SK-N-SH (cell line): ENCODE data around the gene KCNE1. TPM values are rescaled to one million over a fixed set of nuclear protein-coding genes. Genes with fewer than 3 reads are reported as not detected.

Experiments
- CTCF ChIA-PET: fragments of 300-600, 350-600 bp; formaldehyde crosslinking; extraction: SDS; loops from one replicate; lab custom pipeline; 2021; lab: Yijun Ruan, JAX
- POLR2A ChIA-PET: fragments of 350-600 bp; sonication (Branson Sonifier 250); formaldehyde crosslinking; extraction: SDS; loops from one replicate; lab custom pipeline; 2020; ENCODE audit warnings: antibody characterized with exemption, inconsistent platforms; lab: Yijun Ruan, JAX
- DNase-seq: peaks from one replicate; pipeline ENCODE4 v3.0.0; 2012
- H2AFZ ChIP-seq: fragments of 200-600 bp; sonication (generic); 2 replicates; pipeline ENCODE4 v1.8.1; 2016; ENCODE audit warnings: antibody characterized with exemption, mild to moderate bottlenecking, low read depth
- H3F3A ChIP-seq: fragments of 200-600 bp; sonication (generic); replicated peaks from 2 replicates; pipeline ENCODE3; 2016; ENCODE audit warnings: antibody characterized with exemption, mild to moderate bottlenecking; ENCODE audit not compliant: insufficient read depth
- H3K27ac ChIP-seq, 2 experiments: fragments of 200-500 bp in 1 of 2; fragments of 200-600 bp in 1 of 2; sonication (Bioruptor generic) in 1 of 2; sonication (generic), shearing (Covaris generic) in 1 of 2; 2 replicates each; pipeline versions ENCODE4 v1.5.1 to v1.6.1; 2014 to 2016; ENCODE audit warnings: low read depth in 2 of 2, inconsistent platforms in 1 of 2, low read length in 1 of 2, mild to moderate bottlenecking in 1 of 2, mixed read lengths in 1 of 2
- H3K27me3 ChIP-seq: fragments of 200-600 bp; sonication (generic), shearing (Covaris generic); 2 replicates; pipeline ENCODE4 v1.6.1; 2016; ENCODE audit warnings: mixed run types; ENCODE audit not compliant: insufficient read depth
- H3K36me3 ChIP-seq, 2 experiments: fragments of 200-500 bp in 1 of 2; fragments of 200-600 bp in 1 of 2; sonication (Bioruptor generic) in 1 of 2; sonication (generic) in 1 of 2; replicated peaks in 1 of 2; 2 replicates each; pipeline versions ENCODE3 to v1.5.1; 2014 to 2016; ENCODE audit warnings: low read length in 1 of 2, mild to moderate bottlenecking in 1 of 2; ENCODE audit not compliant: insufficient read depth in 2 of 2, control insufficient read depth in 1 of 2
- H3K4me1 ChIP-seq, 2 experiments: fragments of 200-500 bp in 1 of 2; fragments of 200-600 bp in 1 of 2; sonication (Bioruptor generic) in 1 of 2; sonication (generic), shearing (Covaris generic) in 1 of 2; 2 replicates each; pipeline versions ENCODE4 v1.5.1 to v1.6.1; 2014 to 2016; ENCODE audit warnings: low read depth in 1 of 2, low read length in 1 of 2, mixed run types in 1 of 2; ENCODE audit not compliant: insufficient read depth in 2 of 2, control insufficient read depth in 1 of 2
- H3K4me2 ChIP-seq: fragments of 200-600 bp; sonication (generic), shearing (Covaris generic); 2 replicates; pipeline ENCODE4 v1.6.1; 2017; ENCODE audit warnings: mixed run types
- H3K4me3 ChIP-seq, 2 experiments: fragments of 200-500 bp in 1 of 2; fragments of 200-600 bp in 1 of 2; sonication (Bioruptor generic) in 1 of 2; sonication (generic), shearing (Covaris generic) in 1 of 2; 2 replicates each; pipeline versions ENCODE4 v1.5.1 to v1.8.1; 2014 to 2016; ENCODE audit warnings: low read depth in 2 of 2, inconsistent platforms in 1 of 2, low read length in 1 of 2, mild to moderate bottlenecking in 1 of 2, mixed read lengths in 1 of 2, moderate library complexity in 1 of 2
- H3K79me2 ChIP-seq: fragments of 200-600 bp; sonication (generic); 2 replicates; pipeline ENCODE4 v1.8.1; 2017; ENCODE audit warnings: mild to moderate bottlenecking; ENCODE audit not compliant: insufficient read depth
- H3K9ac ChIP-seq: fragments of 200-600 bp; sonication (generic); 2 replicates; pipeline ENCODE4 v1.6.1; 2017; ENCODE audit warnings: mixed run types
- H3K9me2 ChIP-seq: fragments of 200-600 bp; sonication (generic); 2 replicates; pipeline ENCODE4 v1.6.1; 2017; ENCODE audit warnings: mixed run types
- H3K9me3 ChIP-seq: fragments of 200-600 bp; sonication (generic); 2 replicates; pipeline ENCODE4 v1.6.1; 2017; ENCODE audit warnings: mixed run types, mild to moderate bottlenecking, moderate library complexity
- H4K20me1 ChIP-seq: fragments of 200-600 bp; sonication (generic); 2 replicates; pipeline ENCODE4 v1.6.1; 2017; ENCODE audit warnings: mild to moderate bottlenecking, mixed run types; ENCODE audit not compliant: insufficient read depth
- FOXJ3 ChIP-seq: sonication (generic); formaldehyde crosslinking; IDR thresholded peaks from 2 replicates; pipeline ENCODE4 v1.5.1; 2020; ENCODE audit warnings: mild to moderate bottlenecking, missing genetic modification reagents
- FOXM1 ChIP-seq: IDR thresholded peaks from 2 replicates; pipeline ENCODE4 v1.4.0; 2012; ENCODE audit warnings: low read depth, mild to moderate bottlenecking
- GABPA ChIP-seq: IDR thresholded peaks from 2 replicates; pipeline ENCODE4 v1.4.0; 2012; ENCODE audit warnings: low read depth, mild to moderate bottlenecking
- JUND ChIP-seq: IDR thresholded peaks from 2 replicates; pipeline ENCODE4 v1.4.0; 2012
- MEF2A ChIP-seq: IDR thresholded peaks from 2 replicates; pipeline ENCODE4 v1.4.0; 2012; ENCODE audit warnings: low read depth, borderline replicate concordance
- NRF1 ChIP-seq: IDR thresholded peaks from 2 replicates; pipeline ENCODE4 v1.6.1; 2012; ENCODE audit warnings: low read depth, mild to moderate bottlenecking, low read length
- RAD21 ChIP-seq: IDR thresholded peaks from 2 replicates; pipeline ENCODE4 v1.6.1; 2012; ENCODE audit warnings: mild to moderate bottlenecking, low read length
- RCOR1 ChIP-seq: fragments of 150-350 bp; IDR thresholded peaks from 2 replicates; pipeline ENCODE4 v1.6.1; 2017; ENCODE audit warnings: antibody characterized with exemption, low read length
- TAF1 ChIP-seq: IDR thresholded peaks from 2 replicates; pipeline ENCODE4 v1.6.1; 2012; ENCODE audit warnings: low read depth, mild to moderate bottlenecking, low read length, moderate library complexity, borderline replicate concordance
- WGBS: methylation state at CpG from one replicate; pipeline ENCODE4 v1.1.6; 2017; ENCODE audit warnings: low lambda C conversion rate; 5-methylcytosine and 5-hydroxymethylcytosine counted together
- polyA plus RNA-seq, 3 experiments: library from polyadenylated mRNA; depleted of rRNA; stranded (reverse); fragments of >200 nt; gene quantifications; 2 replicates each; pipeline ENCODE4 v1.2.3, GENCODE V29; 2012
- TF ChIP-seq, protein P1 (sequence below): fragments of 200-600 bp; sonication (generic); IDR thresholded peaks from 2 replicates; pipeline ENCODE4 v1.6.1; 2017; ENCODE audit warnings: antibody characterized with exemption, mild to moderate bottlenecking, moderate library complexity
- TF ChIP-seq, protein P2 (sequence below): IDR thresholded peaks from 2 replicates; pipeline ENCODE4 v1.6.1; 2012; ENCODE audit warnings: mild to moderate bottlenecking, low read depth, low read length, moderate library complexity
- TF ChIP-seq, protein P3 (sequence below): IDR thresholded peaks from 2 replicates; pipeline ENCODE4 v1.4.0; 2012; ENCODE audit warnings: low read depth, borderline replicate concordance
- TF ChIP-seq, protein P4 (sequence below): fragments of 150-350 bp; IDR thresholded peaks from 2 replicates; pipeline ENCODE4 v1.6.1; 2016; ENCODE audit warnings: mild to moderate bottlenecking, low read depth, low read length
- TF ChIP-seq, protein P5 (sequence below): IDR thresholded peaks from 2 replicates; pipeline ENCODE4 v1.4.0; 2012; ENCODE audit warnings: low read depth

KCNE1 gene
- polyA plus RNA-seq, 1 of the 3 experiments (the other 2 are of a cell fraction), result 0.16 TPM

DNA sequence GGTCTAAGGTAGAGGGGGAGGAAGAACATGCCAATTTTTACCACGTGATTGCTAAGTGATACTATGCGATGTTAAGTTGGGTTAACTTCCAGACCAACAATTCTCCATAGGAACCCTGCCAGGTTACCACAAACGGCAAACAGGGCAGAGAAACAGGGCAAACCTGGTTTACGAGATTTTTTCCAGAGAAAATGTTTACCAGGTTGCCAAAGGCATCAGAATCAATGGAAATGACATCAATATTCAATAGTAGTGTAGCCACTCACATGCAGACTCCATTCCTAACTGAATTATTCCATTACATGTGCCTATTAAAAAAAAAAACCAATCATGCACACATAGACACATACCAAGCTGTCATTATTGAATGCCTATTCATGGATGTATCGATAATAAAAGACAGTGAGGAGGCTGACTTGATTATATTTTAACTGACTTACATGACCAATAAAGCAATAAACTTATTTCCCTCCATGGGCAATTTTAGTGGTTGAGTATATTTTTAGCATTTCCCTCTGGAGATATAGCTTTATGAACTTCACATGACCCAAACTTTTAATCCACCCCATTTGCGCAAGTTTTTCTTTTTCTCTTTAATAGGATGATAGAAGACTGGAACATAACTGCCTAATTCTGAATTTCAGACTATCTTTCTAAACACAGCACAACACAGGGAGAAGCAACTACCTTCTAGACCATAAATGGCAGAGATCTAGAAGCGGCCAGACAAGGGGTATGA is 40.5 kb upstream of the KCNE1 start (continued):
- TF ChIP-seq, protein P1, sequence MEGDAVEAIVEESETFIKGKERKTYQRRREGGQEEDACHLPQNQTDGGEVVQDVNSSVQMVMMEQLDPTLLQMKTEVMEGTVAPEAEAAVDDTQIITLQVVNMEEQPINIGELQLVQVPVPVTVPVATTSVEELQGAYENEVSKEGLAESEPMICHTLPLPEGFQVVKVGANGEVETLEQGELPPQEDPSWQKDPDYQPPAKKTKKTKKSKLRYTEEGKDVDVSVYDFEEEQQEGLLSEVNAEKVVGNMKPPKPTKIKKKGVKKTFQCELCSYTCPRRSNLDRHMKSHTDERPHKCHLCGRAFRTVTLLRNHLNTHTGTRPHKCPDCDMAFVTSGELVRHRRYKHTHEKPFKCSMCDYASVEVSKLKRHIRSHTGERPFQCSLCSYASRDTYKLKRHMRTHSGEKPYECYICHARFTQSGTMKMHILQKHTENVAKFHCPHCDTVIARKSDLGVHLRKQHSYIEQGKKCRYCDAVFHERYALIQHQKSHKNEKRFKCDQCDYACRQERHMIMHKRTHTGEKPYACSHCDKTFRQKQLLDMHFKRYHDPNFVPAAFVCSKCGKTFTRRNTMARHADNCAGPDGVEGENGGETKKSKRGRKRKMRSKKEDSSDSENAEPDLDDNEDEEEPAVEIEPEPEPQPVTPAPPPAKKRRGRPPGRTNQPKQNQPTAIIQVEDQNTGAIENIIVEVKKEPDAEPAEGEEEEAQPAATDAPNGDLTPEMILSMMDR, result no peak
- TF ChIP-seq FOXM1, result no peak

DNA sequence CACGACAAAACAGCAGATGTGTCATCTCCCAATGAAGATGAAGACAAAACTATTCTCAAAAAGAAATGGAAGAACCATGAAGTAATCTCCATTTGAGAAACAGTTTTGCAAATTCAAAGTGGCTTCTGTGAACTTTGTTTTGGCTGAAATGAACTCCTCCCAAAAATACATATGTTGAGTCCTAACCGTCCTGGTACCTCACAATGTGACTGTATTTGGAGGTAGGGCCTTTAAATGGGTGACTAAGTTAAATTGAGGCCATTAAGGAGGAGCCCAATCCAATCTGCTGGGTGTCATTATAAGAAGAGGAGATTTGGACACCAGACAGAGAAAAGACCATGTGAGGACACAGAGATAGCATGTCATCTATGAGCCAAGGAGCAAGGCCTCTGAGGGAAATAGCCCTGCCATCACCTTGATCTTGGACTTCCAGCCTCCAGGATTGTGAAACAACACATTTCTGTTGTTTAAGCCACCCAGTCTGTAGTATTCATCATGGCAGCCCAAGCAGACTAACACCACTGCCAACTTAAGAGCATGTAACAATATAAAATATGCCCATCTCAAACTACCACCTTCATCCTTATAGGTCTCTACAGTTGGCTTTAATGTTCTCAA is 38.3 kb upstream of the KCNE1 start:
- no peak overlapping the region for H3K9ac ChIP-seq
- no peak overlapping the region for H3K27ac ChIP-seq
- H3K36me3 ChIP-seq, result no peaks in the 10 kb centered on the region
- 0 out of 2 replicates have a peak, but pooled peaks cover 4% of the 10 kb centered on the region for H3K79me2 ChIP-seq
- H3K27me3 ChIP-seq, result no peaks in the 10 kb centered on the region
- no peaks in the 10 kb centered on the region for H3K9me2 ChIP-seq
- TF ChIP-seq, protein P2, sequence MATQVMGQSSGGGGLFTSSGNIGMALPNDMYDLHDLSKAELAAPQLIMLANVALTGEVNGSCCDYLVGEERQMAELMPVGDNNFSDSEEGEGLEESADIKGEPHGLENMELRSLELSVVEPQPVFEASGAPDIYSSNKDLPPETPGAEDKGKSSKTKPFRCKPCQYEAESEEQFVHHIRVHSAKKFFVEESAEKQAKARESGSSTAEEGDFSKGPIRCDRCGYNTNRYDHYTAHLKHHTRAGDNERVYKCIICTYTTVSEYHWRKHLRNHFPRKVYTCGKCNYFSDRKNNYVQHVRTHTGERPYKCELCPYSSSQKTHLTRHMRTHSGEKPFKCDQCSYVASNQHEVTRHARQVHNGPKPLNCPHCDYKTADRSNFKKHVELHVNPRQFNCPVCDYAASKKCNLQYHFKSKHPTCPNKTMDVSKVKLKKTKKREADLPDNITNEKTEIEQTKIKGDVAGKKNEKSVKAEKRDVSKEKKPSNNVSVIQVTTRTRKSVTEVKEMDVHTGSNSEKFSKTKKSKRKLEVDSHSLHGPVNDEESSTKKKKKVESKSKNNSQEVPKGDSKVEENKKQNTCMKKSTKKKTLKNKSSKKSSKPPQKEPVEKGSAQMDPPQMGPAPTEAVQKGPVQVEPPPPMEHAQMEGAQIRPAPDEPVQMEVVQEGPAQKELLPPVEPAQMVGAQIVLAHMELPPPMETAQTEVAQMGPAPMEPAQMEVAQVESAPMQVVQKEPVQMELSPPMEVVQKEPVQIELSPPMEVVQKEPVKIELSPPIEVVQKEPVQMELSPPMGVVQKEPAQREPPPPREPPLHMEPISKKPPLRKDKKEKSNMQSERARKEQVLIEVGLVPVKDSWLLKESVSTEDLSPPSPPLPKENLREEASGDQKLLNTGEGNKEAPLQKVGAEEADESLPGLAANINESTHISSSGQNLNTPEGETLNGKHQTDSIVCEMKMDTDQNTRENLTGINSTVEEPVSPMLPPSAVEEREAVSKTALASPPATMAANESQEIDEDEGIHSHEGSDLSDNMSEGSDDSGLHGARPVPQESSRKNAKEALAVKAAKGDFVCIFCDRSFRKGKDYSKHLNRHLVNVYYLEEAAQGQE, result no peak
- TF ChIP-seq, protein P3, sequence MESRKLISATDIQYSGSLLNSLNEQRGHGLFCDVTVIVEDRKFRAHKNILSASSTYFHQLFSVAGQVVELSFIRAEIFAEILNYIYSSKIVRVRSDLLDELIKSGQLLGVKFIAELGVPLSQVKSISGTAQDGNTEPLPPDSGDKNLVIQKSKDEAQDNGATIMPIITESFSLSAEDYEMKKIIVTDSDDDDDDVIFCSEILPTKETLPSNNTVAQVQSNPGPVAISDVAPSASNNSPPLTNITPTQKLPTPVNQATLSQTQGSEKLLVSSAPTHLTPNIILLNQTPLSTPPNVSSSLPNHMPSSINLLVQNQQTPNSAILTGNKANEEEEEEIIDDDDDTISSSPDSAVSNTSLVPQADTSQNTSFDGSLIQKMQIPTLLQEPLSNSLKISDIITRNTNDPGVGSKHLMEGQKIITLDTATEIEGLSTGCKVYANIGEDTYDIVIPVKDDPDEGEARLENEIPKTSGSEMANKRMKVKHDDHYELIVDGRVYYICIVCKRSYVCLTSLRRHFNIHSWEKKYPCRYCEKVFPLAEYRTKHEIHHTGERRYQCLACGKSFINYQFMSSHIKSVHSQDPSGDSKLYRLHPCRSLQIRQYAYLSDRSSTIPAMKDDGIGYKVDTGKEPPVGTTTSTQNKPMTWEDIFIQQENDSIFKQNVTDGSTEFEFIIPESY, result no peak
- TF ChIP-seq RAD21, result no peak
- TF ChIP-seq JUND, result no peak
- TF ChIP-seq RCOR1, result no peak
- TF ChIP-seq FOXJ3 (CRISPR knock-in tag), result no peak
- TF ChIP-seq, protein P4, sequence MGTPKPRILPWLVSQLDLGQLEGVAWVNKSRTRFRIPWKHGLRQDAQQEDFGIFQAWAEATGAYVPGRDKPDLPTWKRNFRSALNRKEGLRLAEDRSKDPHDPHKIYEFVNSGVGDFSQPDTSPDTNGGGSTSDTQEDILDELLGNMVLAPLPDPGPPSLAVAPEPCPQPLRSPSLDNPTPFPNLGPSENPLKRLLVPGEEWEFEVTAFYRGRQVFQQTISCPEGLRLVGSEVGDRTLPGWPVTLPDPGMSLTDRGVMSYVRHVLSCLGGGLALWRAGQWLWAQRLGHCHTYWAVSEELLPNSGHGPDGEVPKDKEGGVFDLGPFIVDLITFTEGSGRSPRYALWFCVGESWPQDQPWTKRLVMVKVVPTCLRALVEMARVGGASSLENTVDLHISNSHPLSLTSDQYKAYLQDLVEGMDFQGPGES, result no peak
- TF ChIP-seq GABPA, result no peak
- no peak for TF ChIP-seq NRF1
- TF ChIP-seq MEF2A, result no peak
- TF ChIP-seq, protein P5, sequence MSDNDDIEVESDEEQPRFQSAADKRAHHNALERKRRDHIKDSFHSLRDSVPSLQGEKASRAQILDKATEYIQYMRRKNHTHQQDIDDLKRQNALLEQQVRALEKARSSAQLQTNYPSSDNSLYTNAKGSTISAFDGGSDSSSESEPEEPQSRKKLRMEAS, result no peak
- TF ChIP-seq TAF1, result no peak
- TF ChIP-seq, all 33 proteins: peak for 0
- Histone ChIP-seq H4K20me1 (no peaks in the 10 kb centered on the region), H3K9me3 (no peaks in the 10 kb centered on the region), H2AFZ (no peak overlapping the region), H3F3A (peaks cover 28% of the 10 kb centered on the region), H3K4me3 (no peak overlapping the region), H3K4me1 (peaks cover 2 to 28% of the 10 kb centered on the region in 2 experiments; a peak in 3 of 4 replicates), H3K4me2 (no peak overlapping the region)
- no peak for DNase-seq
- 98% methylated on average over 2 of the region's 2 CpGs for WGBS
- ChIA-PET POLR2A (no interaction called here), CTCF (no interaction called here)
